HL-60/S4 (cell line): Measurements from ENCODE around the gene KCTD3.

ENCODE experiments used
- in situ Hi-C: fragments of 300-500 bp; cut with MboI; formaldehyde crosslinking; loops from 2 replicates; pipeline ENCODE4 v1.14.3; 2022; ENCODE audit warnings: low sequenced_read_pairs

The KCTD3 gene

DNA sequence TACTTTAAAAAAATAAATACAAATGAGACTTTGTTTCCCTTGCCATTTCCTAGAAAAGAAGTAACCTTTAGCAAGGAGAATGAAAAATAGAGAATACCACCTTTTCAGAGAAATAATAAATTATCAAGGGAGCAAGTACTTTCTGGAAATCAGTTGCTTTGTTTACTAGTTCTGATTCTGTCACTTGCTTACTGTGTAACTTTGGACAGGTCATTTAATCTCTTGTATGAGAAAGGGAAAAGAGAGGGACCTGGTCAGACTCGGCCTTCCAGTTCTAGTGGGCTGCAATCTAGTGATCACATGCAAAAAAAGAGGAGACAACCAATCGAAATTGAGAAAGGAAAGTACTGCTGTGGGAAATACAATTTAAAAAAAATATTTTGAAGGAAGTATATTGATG is 34.2 kb downstream of the KCTD3 start:
- in situ Hi-C loops, result no loop called here

DNA sequence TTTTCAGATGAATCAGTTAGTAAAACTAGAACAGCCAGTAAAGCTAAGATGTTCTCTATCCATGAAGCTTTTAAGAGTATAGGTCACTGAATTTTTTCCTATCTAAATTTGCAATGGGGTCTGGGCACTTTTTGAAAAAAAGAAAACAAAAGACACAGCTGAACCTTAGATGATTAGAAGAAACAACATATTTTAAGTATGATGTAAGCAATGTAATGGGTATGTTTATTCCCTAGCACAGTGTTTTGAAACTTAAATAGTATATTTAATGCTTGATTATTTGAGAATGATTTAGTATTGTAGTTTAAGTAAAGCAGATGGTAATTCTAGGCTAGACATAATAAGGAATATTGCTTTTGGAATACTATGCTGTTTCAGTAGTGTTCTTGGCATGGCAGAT is 36.2 kb downstream of the KCTD3 start:
- in situ Hi-C loops, result no loop called here

DNA sequence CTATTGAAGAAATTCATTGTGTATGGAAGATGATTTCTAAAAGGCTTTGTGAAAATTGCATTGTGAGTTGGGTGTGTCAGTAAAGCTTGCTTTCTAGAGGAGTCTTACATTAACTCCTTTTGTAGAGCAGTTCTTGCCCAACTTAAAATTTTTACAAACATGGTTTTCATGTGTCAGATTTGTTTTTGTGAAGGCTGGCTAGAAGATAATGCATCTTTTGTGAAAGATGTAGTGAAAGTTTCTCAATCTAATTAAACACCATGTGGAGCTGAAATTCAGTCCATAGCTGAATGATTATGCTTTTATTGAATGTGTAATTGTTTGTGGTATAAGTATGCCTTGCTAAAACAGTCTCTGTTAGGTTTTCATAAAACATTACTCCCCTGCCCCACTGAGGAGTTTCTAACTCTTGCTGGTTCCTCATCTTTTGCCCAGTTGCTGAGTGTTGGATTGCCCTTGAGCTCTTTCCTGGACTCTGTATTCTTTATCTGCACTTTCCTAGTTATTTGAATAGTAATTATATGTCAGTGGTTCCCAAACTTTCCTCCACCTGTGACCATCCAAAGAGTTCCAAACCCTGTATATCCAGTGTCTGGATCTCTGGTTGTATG is 38.0 kb downstream of the KCTD3 start:
- in situ Hi-C loops, result no loop called here

DNA sequence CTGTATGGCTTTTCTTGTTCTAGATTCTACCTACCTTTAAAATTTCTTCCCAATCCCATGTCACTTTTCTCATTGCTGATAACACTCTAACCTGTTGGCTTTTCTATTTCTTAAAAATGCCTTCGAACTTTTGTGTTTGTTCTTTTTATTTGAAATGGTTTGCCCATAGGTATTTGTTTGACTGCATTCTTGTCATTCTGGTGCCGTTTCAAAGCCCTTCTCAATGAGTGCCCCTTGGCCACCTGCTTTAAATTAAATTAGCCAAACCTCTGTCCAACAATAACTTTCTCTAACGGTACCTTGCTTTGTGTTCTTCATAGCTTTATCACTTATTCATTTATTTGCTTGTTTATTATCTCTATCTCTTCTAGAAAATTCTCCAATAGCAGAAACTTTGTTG is 38.9 kb downstream of the KCTD3 start:
- in situ Hi-C loops, result no loop called here

DNA sequence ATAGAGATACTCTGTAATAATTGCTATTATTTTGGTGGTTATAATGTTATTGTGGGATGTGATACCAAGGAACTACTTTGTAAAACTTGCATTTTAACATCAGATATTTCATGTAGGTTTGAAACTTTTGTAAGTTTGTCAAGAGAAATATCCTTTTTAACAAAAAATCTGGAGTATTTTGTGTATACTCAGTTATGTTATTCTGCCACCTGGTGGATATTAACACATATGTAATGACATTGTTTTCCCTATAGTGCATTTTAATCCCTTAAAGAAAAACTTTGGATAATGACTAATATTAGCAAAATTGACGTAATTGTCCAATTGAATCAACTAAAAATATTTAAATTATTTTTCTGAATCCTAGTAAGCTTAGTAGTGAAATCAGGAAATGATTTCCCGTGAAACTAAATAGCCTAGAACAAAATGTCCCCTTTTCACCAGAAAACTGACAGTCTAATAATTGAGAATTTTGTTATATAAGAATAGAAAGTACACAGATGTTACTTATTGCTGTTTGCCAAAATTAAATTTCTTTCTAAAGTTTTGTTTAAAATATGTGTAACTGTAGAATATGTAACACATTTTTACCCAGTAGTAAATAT is 39.6 kb downstream of the KCTD3 start:
- in situ Hi-C loops, result no loop called here

DNA sequence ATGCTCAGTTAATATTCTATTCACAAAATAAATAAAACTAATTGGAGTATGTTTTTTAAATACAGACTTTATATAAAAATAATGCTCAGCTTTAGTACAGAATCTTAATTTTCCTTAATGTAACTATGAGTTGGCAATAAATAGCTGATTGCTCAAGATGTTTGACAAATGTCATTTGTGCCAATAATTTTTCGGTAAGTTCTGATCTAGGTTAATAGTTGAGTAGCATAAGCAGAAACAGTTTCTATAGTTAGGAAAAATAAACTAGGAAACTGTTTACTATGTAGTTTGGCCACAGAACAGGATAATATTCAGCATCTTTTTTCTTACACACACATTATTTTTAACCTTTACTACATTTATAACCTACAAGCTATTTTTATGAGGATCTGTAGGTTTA is 40.3 kb downstream of the KCTD3 start:
- in situ Hi-C loops, result no loop called here

DNA sequence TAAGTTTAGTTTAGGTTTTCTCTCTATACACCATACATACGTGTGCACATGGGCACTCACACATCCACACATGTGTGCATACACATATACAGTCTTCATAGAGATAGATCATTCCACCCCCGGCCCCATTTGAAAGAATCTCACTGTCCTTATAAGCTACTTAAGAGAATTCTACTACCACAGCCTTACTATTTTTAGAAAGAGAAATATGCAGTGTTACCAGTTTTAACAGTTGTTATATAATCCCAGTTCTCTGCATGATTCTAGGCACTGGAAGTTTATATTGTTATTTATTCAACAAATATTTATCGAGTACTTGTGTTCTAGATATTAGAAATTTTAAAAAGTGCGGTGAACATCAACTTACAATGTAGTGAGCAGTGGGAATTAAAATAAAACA is 41.5 kb downstream of the KCTD3 start:
- in situ Hi-C loops, result no loop called here

DNA sequence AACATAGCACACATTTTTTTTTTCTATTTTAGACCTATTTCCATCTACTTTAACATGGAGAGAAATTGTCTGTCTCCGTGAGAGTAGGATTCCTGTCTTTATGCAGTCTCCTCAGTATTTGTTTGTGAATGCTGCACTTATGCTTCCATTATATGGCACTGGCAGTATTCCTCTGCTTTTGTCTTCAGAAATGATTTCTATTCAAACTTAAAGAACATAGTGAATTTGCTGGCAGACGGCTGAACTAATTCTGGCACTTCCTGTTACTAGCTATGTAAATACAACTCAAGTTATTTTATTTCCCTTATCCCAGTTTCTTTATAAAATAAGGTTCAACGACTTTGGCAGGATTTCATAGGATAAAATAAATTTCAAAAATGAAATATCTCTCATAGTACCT is 45.3 kb downstream of the KCTD3 start:
- in situ Hi-C loops, result no loop called here

DNA sequence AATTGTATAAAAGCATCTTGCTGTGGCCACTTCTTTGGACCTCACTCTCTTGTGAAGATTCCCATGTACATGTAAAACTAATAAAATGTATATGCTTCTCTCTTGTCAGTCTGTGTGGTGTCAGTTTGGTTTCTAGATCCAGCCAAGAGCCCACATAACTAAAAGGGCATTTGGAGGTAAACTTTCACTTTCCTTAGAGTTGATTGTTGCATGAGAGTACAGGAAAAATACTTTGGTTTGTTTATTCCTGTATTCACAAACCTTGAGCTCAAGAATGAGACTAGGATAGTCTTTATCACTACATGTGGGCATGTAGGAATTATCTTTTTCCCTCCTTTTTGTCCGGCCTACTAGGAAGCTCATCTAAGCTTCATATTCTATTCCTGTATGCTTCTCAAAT is 50.9 kb downstream of the KCTD3 start:
- in situ Hi-C loops, result no loop called here

DNA sequence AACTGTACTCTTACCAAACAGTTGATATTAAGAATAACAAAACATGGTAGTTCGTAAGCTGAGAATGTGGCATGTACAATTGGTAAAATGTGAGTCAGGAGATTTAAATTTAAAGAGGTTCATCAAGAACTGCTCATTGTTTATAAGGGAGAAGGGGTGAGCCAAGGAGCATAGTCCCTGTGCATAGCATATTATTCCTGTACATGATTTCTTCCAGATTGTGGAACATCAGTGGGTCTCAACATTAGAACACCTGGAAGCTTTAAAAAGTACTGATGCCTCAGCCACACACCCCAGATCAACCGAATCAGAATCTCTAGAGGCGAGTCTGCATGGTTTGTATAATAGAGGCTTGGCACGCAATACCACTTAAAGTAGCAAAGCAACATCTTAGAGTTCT is 56.1 kb downstream of the KCTD3 start:
- in situ Hi-C loops, result no loop called here

DNA sequence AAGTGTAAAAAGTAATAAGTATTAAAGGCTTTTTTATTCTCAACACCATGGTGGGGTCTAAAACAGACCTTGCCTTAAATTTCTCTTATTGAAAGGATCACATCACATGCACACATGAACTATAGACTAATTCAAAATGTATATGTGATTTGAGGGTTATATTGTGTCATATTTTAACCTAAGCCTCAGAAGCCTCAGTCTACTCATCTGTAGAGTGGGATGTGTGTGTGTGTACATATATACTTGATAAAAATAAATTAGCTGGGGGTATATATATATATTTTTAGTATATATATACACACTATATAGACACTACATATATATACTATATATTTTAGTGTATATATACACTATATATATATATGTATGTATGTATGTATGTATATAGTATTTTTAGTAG is 58.8 kb downstream of the KCTD3 start:
- in situ Hi-C loops, result no loop called here

DNA sequence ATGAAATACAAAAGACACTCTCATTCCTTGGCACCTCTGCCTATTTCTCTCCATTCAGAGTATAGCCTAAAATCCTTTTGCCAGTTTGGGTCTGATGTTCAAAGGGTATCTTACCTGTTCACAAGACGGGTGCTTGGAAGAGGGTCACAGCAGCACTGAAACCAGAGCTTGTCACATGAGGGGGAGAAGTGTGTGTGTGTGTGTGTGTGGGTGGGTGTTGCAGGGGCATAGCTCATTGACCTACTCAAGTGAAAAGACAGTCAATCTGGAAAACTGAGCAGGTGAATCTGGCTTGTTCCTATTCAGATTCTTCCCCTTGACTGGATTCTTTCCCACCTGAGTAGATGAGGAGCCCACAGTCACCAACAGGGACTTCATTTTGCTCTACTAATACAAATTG is 63.9 kb downstream of the KCTD3 start:
- in situ Hi-C loops, result no loop called here

DNA sequence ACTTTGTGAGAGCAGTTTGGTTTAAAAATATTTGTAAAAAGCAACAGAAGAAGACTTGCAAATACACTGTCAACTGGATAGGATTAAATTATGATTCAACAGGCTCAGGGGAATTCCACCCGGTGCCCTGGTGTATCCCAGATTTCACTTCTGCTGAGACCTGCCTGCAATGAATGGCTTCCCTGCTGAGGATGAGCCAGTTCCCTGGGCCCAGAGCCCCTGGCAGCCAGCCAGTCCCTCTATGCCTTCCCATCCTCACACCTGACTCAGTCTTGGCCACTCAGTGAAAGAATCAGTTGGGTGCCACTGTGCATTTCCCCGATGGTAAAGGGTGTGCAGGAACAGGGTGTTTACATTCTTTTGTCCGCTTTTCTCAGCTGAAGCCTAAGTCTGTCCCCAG is 64.4 kb downstream of the KCTD3 start:
- in situ Hi-C loops, result no loop called here

DNA sequence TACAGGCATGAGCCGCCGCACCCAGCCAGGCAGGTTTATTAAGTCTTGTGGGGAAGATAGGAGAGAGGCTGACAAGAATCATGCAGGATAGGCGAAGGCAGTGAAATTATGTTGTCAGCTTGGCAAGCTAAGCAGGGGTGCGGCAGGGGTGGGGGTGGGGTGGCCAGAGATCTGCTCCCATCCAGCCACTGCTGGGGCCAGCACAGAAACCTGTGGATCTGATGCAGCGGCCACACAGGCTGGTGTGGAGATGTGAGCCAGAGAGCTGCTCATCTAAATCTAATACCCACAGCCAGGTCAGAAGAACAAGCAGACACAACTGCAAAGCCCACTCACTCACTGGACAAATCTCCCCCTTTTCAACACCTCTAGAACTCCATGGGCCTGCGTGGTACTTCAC is 68.7 kb downstream of the KCTD3 start:
- in situ Hi-C loops, result no loop called here

DNA sequence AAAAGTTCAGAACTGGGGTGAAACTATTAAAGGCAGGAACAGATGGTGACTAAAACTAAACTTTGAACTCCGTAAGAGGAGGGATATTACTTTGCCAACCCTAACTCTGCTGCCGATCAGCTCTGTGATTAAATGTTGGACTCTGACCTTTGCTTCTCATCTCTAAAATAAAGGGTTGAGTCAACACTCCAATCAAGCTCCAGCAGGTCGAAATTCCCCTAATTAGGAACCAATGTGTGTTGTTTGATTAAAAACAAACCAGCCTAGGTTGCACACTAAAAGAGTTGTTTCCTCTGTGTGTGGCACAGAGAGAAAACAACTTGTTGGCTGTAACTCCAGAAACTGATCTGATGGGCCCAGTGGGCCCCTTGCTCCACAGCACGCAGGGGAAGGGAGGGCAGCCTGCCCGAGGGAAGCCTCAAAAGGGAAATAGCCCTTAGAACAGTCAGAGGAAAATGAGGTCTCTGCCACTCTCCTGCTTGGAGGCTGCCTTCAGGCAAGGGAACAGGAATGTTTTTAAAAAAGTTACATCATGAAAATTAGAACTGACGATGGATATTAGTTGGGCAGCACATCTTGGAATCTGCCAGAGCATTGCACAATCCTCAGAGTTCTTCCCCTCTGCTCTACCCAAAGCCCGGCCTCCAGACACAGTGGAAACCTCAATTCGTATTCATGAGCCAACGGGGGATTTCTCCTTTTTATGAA is 69.3 kb downstream of the KCTD3 start:
- in situ Hi-C loops, result no loop called here

DNA sequence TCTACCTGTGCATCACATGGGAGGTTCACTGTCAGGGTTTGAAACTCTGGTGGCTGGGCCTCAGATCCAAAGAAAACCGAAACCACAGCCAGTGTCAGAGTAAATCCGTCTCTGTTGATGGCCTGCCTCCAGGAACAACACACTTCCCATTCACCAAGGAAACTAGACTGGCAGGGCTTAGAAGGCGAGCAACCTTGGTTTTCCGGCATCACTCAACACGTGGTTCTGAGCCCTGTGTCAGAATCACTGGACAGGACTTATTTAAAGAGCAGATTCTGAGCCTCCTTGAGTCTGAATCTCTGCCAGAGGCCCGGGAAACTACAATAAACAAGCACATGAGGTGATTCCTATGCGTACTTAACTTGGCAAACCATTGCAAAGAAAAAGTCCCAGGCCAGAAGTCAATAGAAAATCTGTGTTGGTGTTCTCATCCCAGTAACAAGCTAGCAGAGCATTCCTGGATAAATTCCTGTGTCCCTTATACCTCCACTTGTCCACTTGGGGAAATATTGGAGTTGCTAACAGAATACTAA is 70.0 kb downstream of the KCTD3 start:
- in situ Hi-C loops, result no loop called here

DNA sequence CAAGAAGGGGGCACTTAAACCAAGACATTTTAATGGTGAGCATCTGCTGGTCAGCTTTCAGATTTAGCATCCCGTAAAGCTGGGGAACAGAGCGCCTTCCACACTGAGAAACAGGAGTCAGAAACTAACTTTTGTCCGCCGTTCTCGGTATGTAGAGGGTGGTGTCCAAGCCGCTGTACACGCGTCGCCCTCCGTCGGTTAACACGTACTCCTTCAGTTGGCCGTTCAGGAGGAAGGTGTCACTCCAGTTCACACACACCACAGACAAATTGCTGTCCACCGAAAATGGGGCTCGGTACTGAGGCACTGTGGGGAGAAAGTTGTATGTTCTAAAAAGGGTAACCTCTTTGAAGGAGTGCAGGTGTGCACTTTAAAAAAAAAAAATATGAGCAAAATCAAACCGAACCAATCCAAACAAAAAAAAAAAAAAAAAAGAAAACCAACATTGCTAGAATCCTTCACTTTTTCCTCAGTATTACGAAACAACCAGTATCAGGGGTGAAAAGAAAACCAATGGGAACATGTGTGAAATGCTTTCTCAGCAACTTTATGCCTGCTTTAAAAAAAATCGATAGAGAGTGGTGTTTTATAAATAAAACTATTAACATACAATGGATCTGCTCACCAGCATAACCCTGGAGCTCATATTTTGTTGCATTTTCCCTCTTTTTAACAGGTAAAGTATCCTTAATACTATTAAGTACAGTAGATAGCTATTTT is 73.5 kb downstream of the KCTD3 start:
- in situ Hi-C loops, result no loop called here

DNA sequence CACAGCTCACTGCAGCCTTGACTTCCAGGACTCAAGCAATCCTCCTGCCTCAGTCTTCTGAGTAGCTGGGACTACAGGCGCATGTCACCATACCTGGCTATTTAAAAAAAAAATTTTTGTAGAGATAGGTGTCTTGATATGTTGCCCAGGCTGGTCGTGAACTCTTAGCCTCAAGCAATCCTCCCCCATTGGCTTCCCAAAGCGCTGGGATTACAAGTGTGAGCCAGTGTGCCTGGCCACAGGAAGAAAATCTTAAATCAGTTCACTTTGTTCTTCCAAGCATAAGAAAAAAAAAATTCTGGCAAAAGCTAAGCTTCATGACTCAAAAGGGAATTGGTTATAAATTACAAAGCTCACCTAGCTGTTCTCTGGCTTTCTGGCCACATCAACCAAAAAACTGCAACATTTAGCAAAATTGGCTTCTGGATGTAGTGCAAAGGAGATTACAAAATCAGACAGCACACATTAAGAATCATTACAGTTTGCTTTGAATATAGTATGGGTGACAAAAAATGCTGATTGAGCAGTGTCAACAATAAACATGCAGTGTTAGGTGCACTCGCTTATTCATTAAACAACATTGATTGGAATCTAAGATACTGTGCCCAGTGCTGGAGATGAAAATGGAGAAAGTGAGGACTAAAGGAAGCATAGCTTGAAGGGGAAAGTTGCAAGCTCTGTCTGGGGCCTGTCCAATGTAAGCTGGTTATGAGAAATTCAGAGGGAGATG is 76.7 kb downstream of the KCTD3 start:
- in situ Hi-C loops, result no loop called here

DNA sequence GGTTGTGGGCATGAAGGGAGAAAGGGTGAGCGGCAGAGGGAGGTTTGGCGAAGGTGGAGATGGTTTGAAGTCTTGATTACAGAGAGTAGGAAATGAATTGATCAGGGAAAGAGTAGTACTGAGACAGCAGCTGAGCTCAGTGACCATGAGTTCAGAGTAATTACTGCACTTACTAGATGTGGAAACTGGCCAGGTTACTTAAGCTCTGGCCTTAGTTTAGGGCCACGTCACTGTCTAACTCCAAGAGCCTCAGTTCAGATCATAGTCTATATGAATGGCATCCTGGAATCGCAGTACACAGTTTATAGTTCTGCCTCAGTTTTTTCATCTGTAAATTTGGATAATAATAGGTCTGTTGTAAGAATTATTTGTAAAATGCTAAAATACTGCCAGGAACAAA is 78.1 kb downstream of the KCTD3 start:
- in situ Hi-C loops, result no loop called here

DNA sequence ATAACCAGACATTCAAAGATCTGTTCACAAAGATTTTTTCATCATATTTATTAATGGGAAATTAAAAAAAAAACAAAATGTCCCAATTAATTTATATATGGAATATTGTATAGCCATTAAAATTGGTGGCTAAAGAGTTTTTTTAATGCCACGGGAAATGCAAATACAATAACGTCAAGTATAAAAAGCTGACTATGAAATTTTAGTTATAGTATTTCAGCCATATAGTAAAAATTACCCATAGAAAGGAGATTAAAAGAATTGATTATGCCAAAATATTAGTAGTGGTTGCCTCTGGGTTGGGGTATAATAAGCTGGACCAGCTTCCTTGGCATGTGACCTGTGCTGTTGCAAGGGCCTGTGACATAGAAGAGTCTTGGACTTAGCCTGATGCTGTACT is 78.8 kb downstream of the KCTD3 start:
- in situ Hi-C loops, result no loop called here

DNA sequence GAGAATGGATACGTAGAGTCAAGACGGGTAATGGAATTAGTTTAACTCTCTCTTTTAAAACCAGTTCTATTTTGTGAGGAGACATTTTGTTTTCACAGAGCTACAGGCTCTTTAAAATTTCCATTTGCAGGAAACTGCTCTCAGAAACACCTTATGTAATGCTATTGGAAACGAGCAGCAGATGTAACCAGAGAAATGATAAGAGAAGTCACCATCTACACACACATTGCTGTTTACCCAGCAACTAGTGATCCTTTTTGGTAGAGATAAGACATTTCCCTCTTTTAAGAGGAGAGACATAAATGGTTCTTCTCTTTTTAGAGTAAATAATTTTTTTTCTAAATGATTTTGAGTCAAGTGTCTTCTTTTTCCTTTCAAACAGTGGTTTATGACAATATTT is 80.6 kb downstream of the KCTD3 start:
- in situ Hi-C loops, result no loop called here
